HG03097 (cell line): Measurements from ENCODE around the gene ALOX5.
"Not testable (repeated sequence)": the region's sequence is repeated elsewhere in the genome, so short reads cannot be mapped to it uniquely, and the experiment has no call there.

Source experiments
- ATAC-seq: cut with Tn5 transposase; IDR thresholded peaks from one replicate; pipeline ENCODE4 v1.9.1; 2021; ENCODE audit not compliant: unreplicated experiment, low FRiP score

The ALOX5 gene

DNA sequence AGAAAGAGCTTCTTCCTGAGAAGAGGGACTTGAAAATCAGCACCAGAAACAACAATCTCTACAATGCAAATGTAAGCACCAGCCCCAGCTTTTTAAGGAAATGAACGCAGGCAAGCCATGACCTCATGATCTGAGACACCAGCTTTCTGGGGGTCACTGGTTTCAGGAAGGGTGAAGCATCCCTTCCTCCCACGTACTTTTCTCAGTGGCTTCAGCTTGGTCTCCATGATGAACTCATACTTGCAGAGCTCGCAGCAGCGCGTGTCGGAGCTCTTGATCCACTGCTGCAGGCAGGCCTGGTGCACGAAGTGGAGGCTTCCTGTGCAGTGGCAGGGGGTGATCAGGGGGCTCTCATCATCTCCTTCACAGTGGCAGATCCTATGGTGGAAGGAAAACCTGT is 87.0 kb downstream of the ALOX5 start:
- peak; percentile 61 for ATAC-seq

DNA sequence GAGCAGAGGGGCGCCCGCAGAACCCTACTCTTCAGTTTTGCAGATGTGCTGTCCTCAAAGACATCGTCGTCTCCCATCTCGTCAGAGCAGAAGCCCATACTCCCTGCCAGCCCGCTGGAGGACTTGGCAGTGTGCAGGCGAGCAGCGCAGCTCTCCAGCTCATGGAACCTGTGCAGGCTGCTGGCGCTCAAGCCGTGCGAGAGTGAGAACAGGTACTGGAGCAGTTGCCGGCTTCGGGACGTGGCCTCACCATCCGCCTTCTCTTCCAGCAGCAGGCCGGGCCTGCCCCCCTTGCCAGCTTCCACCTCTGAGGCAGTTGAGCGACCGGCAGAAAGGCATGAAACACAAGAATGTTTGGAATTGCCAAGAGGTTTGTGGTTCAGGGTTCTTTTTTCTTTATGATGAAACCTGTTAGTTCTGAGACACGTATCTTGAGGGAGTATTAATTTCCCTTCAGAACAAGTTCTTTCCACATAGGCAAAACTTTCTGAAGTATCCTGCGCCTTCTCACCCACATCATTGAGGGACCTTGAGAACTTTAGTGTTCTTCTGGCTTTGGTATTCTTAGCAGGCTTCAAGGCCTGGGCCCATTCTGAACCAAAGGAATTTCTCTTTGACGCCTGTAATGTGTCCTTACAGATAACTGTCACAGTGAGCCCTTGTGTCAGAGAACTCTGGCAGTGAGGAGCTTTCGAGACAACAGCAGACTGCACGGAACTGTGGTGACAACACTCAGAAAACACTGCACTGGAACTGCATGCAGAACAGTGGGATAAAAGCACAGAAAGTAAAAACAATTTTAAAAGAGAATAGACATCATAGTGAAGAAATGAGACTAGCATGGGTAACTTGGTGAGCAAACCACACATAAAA is 89.5 kb downstream of the ALOX5 start:
- no peak for ATAC-seq

DNA sequence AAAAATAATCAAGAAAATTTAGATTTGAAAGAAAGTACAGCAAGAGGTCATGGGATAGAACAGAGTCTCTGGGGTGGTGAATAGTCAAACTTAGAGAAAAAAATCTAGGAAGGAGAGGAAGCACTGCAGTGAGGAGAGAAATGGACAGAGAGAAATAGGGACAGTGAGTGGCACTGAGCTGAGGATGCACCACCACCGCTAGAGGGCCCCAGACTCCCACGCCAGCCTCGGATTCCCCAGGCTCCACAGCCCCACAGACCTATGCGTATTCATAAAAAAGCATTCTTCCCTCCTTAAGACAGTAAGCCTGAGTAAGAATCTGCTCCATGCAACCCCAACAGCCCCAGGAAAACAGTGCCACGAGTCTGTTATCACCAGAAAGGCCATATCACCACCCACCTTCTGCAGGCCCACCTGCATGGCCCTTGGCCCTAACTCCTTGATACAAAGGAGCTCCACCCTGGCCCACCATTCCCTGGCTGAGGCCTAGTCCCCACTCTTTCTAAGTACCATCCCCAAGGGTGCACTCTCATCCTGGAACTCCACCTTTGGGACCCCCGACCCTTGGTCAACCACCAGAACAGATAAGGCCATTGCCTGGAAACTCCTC is 91.0 kb downstream of the ALOX5 start:
- no peak for ATAC-seq

DNA sequence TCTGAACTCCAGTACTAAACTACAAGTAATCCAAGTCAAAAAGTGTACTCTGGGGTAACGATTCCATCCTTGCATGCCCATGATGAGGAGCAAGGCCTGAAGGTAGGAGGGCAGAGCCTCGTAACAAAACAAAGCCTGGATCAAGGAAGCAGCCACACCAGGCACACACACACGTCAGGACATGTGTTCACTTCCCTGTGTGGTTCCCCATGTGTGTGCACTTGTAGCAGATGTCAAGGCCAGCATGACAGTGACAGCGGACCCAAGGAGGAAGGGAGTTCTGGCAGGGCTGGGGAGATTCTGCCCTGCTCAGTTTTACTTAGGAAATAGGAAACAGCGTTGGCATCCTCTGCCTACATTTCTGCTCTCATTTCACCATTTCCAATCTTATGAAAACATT is 92.8 kb downstream of the ALOX5 start:
- no peak for ATAC-seq

DNA sequence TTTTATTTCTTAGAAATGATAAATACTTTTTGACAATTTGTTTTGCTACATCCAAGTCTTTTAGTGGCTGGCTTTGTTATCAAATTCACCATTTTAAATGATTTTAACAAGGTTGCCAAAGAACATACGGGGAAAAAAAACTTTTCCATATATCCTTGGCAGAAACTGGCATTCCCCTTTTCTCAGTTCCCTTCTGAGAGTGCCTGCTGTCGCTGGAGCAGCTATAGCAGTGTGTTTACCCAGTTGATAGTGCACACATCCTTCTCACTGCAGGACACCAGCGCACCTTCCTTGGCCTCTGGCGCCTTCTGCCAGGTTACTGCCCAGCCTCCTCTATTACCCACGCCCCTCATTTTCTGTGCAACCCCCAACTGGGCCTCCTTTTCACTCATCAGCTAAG is 94.1 kb downstream of the ALOX5 start:
- ATAC-seq = no peak

DNA sequence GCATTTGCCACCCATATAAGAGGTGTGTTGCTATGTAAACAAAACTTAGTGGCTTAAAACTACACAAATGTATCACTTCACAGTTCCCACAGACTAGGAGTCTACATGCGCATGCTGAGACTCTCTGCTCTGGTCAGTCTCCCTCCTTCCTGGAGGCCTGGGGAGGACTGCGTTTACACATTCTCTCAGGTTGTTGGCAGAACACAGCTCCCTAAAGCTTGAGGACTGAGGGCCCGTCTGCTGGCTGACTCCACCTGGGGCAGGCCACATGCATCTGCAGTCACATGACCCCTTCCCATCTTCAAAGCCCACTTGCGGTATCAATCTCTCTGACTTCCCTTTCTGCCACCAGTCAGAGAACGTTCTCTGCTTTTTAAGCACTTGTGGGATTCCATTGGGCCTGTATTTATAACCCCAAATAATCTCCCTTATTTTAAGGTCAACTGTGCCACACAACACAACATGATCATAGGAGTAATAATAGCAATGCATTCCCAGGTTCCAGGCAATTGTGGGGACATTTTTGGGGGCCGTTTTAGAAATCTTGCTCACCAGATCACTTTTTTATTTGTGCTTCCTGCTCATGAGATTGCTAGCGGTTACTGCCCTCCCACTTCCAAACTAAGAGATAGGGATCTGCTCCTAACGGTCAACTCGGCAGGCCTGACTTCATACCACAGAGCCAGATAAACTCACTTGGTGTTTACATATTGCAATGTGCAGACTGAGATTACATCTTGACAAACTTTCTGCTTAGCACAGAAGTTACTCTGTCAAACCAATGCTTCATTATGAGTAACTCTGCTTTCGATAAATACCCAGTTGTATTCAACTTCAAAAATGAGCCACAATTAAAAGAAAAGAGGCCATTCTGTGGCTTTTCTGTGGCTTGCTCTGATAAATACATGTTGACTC is 96.3 kb downstream of the ALOX5 start:
- no peak for ATAC-seq

DNA sequence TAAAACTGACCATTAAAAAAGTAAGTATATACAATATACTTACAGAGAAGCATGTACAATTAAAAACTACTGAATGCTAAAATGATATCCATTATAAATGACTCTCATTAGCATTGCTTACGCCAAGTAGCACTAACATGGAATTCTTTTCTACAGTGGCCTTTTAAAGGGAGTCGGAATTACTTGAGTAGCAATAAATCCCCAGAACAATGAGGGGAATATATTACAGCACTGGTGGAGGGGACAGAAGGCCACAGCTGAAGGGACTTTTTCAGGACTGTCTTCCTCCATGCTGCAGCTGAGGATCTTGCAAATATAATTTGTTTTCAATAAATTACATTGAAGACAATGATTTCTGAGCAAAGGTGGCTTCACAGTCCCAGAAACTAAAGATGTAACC is 97.0 kb downstream of the ALOX5 start:
- no peak for ATAC-seq

DNA sequence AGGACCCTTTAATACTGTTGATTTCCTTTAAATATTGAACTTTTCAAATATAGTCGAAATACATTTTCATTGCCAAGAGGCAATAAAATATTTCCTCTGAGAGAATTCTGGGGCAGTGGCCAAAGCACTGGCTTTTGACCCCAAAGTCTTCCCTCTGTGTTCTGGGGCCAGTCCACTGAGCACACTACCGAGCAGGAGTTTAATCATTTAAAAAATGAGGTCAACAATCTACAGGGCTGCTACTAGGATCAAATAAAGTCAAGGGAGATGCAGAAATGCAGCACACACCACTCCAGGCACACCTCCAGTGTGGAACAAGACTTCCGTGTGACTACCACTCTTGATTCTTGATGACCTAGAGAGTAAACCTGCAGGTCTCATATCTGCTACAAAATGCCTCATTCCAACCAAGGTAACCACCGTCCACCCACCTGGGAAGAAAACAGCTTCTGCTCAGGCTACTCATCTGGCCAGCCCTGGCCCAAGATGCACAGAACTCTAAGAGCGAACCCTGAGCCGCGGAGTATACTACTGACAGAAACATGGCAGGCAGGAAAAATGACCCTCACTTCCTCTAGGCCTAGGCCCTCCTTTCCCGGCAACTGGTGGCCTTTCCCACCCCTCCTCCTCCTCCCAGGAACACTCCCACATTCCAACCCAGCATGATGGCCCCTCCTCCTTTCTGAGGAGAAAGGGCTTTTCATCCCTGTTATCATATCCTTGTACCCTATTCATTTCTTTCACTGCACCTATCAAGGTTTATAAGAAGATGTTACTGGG is 97.7 kb downstream of the ALOX5 start:
- ATAC-seq = no peak

DNA sequence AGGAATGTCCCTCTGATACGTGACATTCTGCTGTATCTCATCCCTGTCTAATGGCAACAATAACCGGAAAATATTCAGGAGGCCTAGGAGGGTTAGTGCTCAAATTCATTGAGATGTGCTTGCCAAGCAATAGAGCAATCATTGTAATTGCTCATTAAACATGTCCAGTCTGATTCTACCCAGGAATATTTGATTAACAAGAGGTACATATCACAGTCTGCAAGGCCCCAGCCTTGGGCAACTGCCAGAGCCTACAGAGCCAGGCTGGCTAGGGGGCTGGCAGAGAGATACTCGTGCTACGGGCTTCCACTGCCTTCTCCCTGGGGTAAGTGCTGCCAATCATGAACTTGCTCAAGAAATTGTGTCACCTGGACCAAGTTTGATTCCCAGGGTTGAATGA is 99.1 kb downstream of the ALOX5 start:
- no peak for ATAC-seq

DNA sequence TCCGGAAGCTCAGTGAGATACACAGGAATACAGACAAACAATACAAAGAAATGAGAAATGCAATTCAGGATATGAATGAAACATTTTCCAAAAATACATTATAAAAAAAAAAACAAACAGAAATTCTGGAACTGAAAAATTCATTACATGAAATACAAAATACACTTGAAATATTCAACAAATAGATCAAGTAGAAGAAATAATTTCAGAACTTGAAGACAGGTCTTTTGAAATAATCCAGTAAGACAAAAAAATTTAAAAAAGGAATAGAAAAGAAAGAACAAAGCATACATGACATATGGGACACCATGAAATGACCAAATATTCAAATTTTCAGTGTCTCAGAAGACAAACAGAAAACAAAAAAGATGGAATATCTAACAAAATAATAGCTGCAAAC is 102.5 kb downstream of the ALOX5 start:
- no peak for ATAC-seq

DNA sequence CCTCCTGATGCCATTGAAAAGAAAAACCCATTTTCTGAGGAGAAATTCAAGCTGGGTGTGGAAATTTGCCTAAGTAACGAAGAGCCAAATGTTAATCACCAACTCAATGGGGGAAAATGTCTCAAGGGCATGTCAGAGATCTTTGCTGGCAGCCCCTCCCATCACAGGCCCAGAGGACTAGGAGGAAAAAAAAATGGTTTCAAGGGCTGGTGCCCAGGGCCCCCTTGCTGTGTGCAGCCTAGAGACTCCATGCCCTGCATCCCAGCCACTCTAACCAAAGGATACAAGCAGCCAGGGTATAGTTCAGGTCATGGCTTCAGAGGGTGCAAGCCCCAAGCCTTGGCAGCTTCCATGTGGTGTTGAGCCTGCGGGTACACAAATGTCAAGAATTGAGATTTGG is 106.3 kb downstream of the ALOX5 start:
- no peak for ATAC-seq

DNA sequence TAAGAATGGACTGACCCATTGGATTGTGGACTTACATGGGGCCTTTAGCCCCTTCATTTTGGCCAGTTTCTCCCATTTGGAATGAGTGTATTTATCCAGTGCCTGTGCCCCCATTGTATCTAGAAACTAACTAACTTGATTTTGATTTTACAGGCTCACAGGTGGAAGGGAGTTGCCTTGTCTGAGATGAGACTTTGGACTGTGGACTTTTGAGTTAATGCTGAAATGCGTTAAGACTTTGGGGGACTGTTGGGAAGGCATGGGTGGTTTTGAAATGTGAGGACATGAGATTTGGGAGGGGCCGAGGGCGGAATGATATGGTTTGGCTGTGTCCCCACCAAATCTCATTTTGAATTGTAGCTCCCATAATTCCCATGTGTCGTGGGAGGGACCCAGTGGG is 107.1 kb downstream of the ALOX5 start:
- ATAC-seq = not testable (repeated sequence)

DNA sequence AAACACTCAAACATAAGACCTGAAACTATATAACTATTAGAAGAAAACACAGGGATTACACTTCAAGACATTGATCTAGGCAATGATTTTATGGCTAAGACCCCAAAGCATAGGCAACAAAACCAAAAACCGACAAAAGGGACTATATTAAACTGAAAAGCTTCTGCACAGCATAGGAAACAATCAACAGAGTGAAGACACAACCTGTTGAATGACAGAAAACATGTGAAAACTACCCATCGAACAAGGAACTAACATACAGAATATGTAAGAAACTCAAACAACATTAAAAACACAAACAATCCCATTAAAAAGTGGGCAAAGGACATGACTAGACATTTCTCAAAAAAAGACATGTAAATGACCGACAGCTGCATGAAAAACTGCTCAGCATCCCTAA is 109.0 kb downstream of the ALOX5 start:
- no peak for ATAC-seq

DNA sequence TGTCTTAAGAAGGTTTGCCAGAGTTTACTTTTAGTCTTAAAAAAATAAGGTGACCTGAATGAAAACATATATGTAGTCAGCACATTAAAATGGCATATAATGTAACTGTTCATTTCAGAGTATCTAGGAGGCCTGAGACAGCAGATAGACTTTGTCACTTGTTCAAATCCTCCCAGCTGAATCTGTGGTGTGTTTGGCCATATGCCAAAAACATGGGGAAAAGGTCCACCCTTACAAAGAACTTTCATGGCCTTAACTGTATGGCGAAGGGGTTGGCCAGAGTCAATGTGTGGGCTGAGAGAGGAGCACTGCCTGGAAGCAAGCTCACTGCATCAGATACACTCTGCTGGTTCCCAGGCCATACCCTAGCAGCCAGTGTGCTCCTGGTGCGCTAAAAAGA is 113.7 kb downstream of the ALOX5 start:
- ATAC-seq = no peak

DNA sequence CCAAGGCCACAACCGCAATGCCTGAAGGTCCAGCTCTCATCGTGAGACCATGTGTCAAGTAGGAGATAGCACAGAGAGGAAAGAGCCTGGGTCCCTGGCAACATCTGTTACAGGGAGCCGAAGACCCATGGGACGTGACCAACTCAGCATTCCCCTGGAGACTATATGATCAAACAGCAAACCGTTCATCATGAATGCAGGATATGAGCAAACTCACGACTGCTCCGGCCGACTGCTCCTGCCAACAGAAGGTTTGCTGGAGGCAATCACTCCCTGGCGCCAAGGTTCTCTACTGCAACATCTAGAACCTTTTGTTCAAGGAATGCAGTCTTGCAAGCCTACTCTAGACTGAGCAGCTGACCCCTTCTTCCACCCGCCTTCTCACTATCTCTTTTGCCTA is 114.3 kb downstream of the ALOX5 start:
- ATAC-seq = no peak

DNA sequence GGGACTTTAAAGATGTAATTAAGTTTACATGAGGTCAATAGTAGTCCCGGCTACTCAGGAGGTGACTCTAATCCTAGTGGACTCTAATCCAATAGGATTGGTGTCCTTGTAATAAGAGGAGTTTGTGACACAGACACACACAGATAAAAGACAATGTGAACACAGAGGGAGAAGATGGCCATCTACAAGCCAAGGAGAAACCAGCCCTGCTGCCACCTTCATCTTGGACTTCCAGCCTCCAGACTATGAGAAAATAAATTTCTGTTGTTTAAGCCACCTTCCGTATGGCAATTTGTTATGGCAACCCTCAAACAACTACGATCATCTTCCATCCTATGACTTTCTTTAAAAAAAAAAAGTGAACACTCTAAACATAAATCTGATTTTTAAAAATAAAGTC is 116.3 kb downstream of the ALOX5 start:
- no peak for ATAC-seq

DNA sequence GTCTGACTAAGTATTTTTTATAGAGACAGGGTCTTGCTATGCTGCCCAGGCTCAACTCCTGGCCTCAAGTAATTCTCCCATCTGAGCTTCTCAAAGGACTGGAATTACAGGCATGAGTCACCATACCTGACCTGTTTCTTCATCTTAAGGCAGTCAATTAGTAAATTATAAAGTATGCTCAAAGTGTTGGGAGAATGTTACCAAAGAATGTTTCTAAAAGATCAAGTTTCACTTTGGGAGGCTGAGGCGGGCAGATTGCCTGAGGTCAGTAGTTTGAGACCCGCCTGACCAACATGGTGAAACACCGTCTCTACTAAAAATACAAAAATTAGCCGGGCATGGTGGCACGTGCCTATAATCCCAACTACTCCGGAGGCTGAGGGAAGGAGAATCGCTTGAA is 117.0 kb downstream of the ALOX5 start:
- no peak for ATAC-seq
